CD4-positive, alpha-beta T cell treated with Interleukin-2 at 100 ng/mL for 4 hours (primary cell): Measurements from ENCODE around the gene NABP1.
A peak's percentile ranks its signal among the peaks of the same experiment; 100 is the strongest.
"Not testable (repeated sequence)": the region's sequence is repeated elsewhere in the genome, so short reads cannot be mapped to it uniquely, and the experiment has no call there.

Source experiments
- DNase-seq: peaks from one replicate; pipeline ENCODE4 v3.0.0-alpha.2; 2020; ENCODE audit warnings: low spot score

Gene NABP1

GRCh38 chr2:191677646-191678436 is at the start of gene NABP1:
Gene NABP1, plus strand, starts transcription at chr2:191678136. Its CDS starts 479 bp downstream, at chr2:191678615.
- peak; percentile 98 for DNase-seq

GRCh38 chr2:191629001-191629453 is 48.9 kb upstream of the NABP1 start:
- peak; percentile 19 for DNase-seq

- DNase-seq, result no peak
These were observed 47.8 kb upstream of the NABP1 start for GRCh38 chr2:191629976-191630712.

- DNase-seq, result no peak
These were observed 46.2 kb upstream of the NABP1 start for GRCh38 chr2:191631754-191632153.

- DNase-seq, result no peak
These were observed 45.5 kb upstream of the NABP1 start for GRCh38 chr2:191632426-191632825.

GRCh38 chr2:191634791-191635190 is 43.1 kb upstream of the NABP1 start:
- DNase-seq, result no peak

GRCh38 chr2:191635333-191636234 is 42.4 kb upstream of the NABP1 start:
- DNase-seq, result no peak

GRCh38 chr2:191636235-191636543 is 41.7 kb upstream of the NABP1 start:
- DNase-seq, result no peak

- peak; percentile 33 for DNase-seq
These were observed 41.4 kb upstream of the NABP1 start for GRCh38 chr2:191636586-191636985.

GRCh38 chr2:191637182-191638078 is 40.5 kb upstream of the NABP1 start:
- peak; percentile 92 for DNase-seq

GRCh38 chr2:191638079-191638801 is 39.7 kb upstream of the NABP1 start:
- DNase-seq, result peak; percentile 18

- DNase-seq, result no peak
These were observed 39.1 kb upstream of the NABP1 start for GRCh38 chr2:191638802-191639172.

- DNase-seq, result no peak
These were observed 36.3 kb upstream of the NABP1 start for GRCh38 chr2:191641609-191642008.

- DNase-seq, result no peak
These were observed 35.4 kb upstream of the NABP1 start for GRCh38 chr2:191642541-191642940.

- DNase-seq, result no peak
These were observed 34.5 kb upstream of the NABP1 start for GRCh38 chr2:191643429-191643828.

- not testable (repeated sequence) for DNase-seq
These were observed 33.3 kb upstream of the NABP1 start for GRCh38 chr2:191644613-191645012.

- DNase-seq, result no peak
These were observed 32.9 kb upstream of the NABP1 start for GRCh38 chr2:191645032-191645431.

GRCh38 chr2:191645434-191646162 is 32.3 kb upstream of the NABP1 start:
- no peak for DNase-seq

- DNase-seq, result no peak
These were observed 31.6 kb upstream of the NABP1 start for GRCh38 chr2:191646163-191646902.
